SJSA1 (cell line): ENCODE data around the gene TTC39B. TPM values are rescaled to one million over a fixed set of nuclear protein-coding genes. Genes with fewer than 3 reads are reported as not detected.

ENCODE experiments used
- DNase-seq, 2 experiments: peaks; one replicate each; pipeline ENCODE4 v3.0.0-alpha.2; 2015 to 2020; ENCODE audit warnings: low spot score in 2 of 2, low read depth in 1 of 2
- H3K27ac ChIP-seq: fragments of 250-450 bp; sonication (Bioruptor Pico); 2 replicates; pipeline ENCODE4 v1.5.1; 2020; ENCODE audit warnings: mild to moderate bottlenecking, moderate library complexity
- H3K27me3 ChIP-seq: fragments of 250-450 bp; sonication (Bioruptor Pico); replicated peaks from 2 replicates; pipeline ENCODE4 v1.5.1; 2020; ENCODE audit warnings: mild to moderate bottlenecking, moderate library complexity
- H3K36me3 ChIP-seq: fragments of 250-450 bp; sonication (Bioruptor Pico); 2 replicates; pipeline ENCODE4 v1.5.1; 2020; ENCODE audit warnings: mild to moderate bottlenecking
- H3K4me1 ChIP-seq: fragments of 250-450 bp; sonication (Bioruptor Pico); replicated peaks from 2 replicates; pipeline ENCODE4 v1.6.1; 2021; ENCODE audit warnings: mild to moderate bottlenecking
- H3K4me3 ChIP-seq: fragments of 250-450 bp; sonication (Bioruptor Pico); 2 replicates; pipeline ENCODE4 v1.5.1; 2020; ENCODE audit warnings: mild to moderate bottlenecking
- H3K9me3 ChIP-seq: fragments of 250-450 bp; sonication (Bioruptor Pico); replicated peaks from 2 replicates; pipeline ENCODE4 v1.5.1; 2020; ENCODE audit warnings: mild to moderate bottlenecking
- total RNA-seq: library from RNA; depleted of rRNA; stranded (reverse); fragments of >200 nt; shearing (Covaris generic); gene quantifications from 2 replicates; pipeline ENCODE4 v1.2.3, GENCODE V29; 2014

Gene TTC39B
- total RNA-seq, 1 experiment from 2014 or later, result 5.9 TPM

DNA sequence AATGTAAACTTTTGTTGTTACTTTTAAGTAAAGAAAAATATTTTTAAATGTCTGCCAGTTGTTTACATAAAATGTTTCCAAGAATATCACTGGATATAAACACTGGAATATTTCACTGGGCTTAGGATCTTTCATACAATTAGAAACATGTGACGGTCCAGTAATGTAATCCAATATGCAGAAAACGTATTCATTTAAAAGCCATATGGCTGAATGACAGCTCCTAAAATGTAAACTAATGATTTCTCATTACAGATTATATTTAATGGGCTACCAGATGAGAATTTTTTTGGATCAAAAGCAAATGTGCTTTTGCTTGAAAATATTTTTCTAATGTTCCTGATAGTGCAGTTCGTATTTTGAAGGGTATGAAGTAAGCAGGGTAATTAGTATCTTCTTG, 124.3 kb downstream of the TTC39B start:
- Histone ChIP-seq H3K4me3 (no peak overlapping the region), H3K36me3 (no peaks in the 10 kb centered on the region), H3K27ac (no peak overlapping the region), H3K27me3 (no peaks in the 10 kb centered on the region), H3K9me3 (no peaks in the 10 kb centered on the region), H3K4me1 (no peaks in the 10 kb centered on the region)
- DNase-seq, result no peak

- Histone ChIP-seq H3K4me1 (no peaks in the 10 kb centered on the region), H3K9me3 (no peaks in the 10 kb centered on the region), H3K27me3 (no peaks in the 10 kb centered on the region), H3K4me3 (no peak overlapping the region), H3K36me3 (no peaks in the 10 kb centered on the region), H3K27ac (no peak overlapping the region)
- no peak for DNase-seq
These were observed 124.9 kb downstream of the TTC39B start for GRCh38 chr9:15182101-15182551.

- Histone ChIP-seq H3K27me3 (no peaks in the 10 kb centered on the region), H3K27ac (no peak overlapping the region), H3K4me3 (no peak overlapping the region), H3K4me1 (no peaks in the 10 kb centered on the region), H3K9me3 (no peaks in the 10 kb centered on the region), H3K36me3 (no peaks in the 10 kb centered on the region)
- no peak for DNase-seq
These were observed 126.9 kb downstream of the TTC39B start for GRCh38 chr9:15180124-15180523.

DNA sequence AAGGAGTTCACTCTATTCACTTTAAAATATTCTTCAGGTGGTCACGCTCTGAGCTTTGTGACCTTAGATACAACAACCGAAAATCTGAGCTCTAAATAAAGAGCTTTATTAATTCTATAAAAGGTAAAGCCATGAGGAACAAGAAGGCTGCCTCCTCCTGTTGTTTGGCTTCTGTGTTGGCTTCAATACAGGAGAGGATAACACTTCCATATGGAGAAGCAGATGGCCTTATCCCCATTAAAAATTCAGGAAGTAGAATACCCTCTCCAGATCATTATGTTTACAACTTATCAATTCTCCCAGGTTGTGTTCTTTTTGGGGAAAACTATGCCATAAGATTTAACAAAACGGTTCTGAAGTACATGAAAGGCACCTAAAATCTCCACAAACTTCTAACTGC, 128.4 kb downstream of the TTC39B start:
- no peak for DNase-seq
- Histone ChIP-seq H3K27ac (no peak overlapping the region), H3K27me3 (no peaks in the 10 kb centered on the region), H3K9me3 (no peaks in the 10 kb centered on the region), H3K4me1 (no peaks in the 10 kb centered on the region), H3K36me3 (no peaks in the 10 kb centered on the region), H3K4me3 (no peak overlapping the region)

DNA sequence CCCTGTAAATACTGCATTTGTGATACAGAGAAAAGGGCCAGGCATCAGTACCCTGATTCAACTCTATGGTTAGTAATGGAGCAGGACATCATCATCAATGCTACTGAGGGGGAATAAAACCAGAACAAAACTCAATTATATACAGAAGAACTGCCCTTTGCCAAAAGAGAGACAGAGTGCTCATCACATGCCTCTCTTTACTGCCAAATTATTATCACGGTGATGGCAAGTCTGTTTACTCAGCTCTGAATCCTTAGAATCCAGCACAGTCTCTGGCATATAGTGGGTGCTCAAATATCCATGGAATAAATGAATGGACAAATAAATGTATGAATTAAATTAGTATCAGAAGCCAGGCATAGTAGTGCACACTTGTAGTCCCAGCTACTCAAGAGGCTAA, 130.2 kb downstream of the TTC39B start:
- no peak for DNase-seq
- H3K27ac ChIP-seq, result no peak overlapping the region
- H3K27me3 ChIP-seq, result no peaks in the 10 kb centered on the region
- no peak overlapping the region for H3K4me3 ChIP-seq
- H3K9me3 ChIP-seq, result no peaks in the 10 kb centered on the region
- H3K36me3 ChIP-seq, result no peaks in the 10 kb centered on the region
- H3K4me1 ChIP-seq, result no peaks in the 10 kb centered on the region

DNA sequence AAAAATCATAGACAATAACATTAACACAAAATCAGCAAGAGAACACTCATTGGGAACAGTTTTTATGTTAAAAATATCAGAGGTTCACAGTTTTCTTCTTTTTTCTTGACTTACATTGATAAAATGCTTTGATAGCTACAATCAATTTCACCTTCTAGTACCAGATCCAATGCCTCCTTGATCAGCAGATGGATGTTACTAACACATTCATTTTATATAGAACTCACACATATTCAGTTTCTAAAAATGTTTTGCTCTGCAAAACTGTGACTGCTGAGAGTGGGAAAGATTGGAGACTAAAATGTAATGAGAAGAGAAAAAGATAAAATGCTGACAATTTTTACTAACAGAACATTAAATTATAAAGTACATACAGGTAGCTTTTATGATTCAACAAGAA, 143.1 kb downstream of the TTC39B start:
- Histone ChIP-seq H3K27ac (no peak overlapping the region), H3K4me3 (no peak overlapping the region), H3K4me1 (no peaks in the 10 kb centered on the region), H3K27me3 (no peaks in the 10 kb centered on the region), H3K9me3 (no peaks in the 10 kb centered on the region), H3K36me3 (no peaks in the 10 kb centered on the region)
- no peak for DNase-seq

- Histone ChIP-seq H3K27me3 (no peaks in the 10 kb centered on the region), H3K36me3 (no peaks in the 10 kb centered on the region), H3K27ac (no peak overlapping the region), H3K4me1 (no peaks in the 10 kb centered on the region), H3K9me3 (no peaks in the 10 kb centered on the region), H3K4me3 (no peak overlapping the region)
- DNase-seq, result no peak
These were observed 145.3 kb downstream of the TTC39B start for GRCh38 chr9:15161753-15162152.

DNA sequence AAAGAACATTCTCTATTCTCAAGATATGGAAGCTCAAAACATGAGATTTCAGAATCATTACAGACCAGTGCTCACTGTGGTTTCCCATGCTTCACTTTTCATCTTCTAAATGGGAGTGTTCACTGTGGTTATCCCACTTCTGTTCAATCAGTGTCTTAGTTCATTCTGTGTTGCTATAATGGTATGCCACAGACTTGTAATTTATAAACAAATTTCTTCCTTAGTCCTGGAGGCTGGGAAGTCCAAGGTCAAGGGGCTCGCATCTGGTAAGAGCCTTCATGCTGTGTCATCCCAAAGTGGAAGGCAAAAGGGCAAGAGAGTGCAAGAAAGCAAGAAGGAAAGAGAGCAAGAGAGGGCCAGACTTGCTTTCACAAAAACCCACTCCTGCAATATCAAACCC, 146.3 kb downstream of the TTC39B start:
- Histone ChIP-seq H3K36me3 (no peaks in the 10 kb centered on the region), H3K27ac (no peak overlapping the region), H3K9me3 (no peaks in the 10 kb centered on the region), H3K4me3 (no peak overlapping the region), H3K4me1 (no peaks in the 10 kb centered on the region), H3K27me3 (no peaks in the 10 kb centered on the region)
- no peak for DNase-seq

- H3K27ac ChIP-seq, result no peak overlapping the region
- H3K27me3 ChIP-seq, result no peaks in the 10 kb centered on the region
- DNase-seq, result no peak
- no peaks in the 10 kb centered on the region for H3K36me3 ChIP-seq
- no peak overlapping the region for H3K4me3 ChIP-seq
- H3K9me3 ChIP-seq, result no peaks in the 10 kb centered on the region
- no peaks in the 10 kb centered on the region for H3K4me1 ChIP-seq
These were observed 149.0 kb downstream of the TTC39B start for GRCh38 chr9:15158064-15158463.

GRCh38 chr9:15157381-15157780, 149.6 kb downstream of the TTC39B start:
- Histone ChIP-seq H3K9me3 (no peaks in the 10 kb centered on the region), H3K4me3 (no peak overlapping the region), H3K36me3 (no peaks in the 10 kb centered on the region), H3K27me3 (no peaks in the 10 kb centered on the region), H3K27ac (no peak overlapping the region), H3K4me1 (no peaks in the 10 kb centered on the region)
- no peak for DNase-seq

DNA sequence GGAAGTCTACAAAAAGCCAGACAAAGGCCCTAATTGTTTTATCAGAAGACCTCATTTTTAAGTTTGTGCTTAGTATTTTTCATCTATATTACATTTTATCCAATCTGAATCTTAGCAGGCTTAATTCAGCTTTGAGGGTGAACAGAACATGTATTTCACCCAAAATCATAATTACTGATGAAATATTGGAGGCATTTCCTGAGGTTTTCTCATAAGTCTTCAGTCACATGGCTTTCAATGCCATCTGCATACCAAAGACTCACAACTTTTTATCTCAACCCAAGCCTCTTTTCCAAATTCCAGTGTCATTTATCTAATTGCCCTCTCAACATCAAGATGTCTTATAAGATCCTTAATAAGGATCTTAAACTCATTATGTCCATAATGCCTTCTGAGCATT, 150.8 kb downstream of the TTC39B start:
- no peaks in the 10 kb centered on the region for H3K9me3 ChIP-seq
- H3K27me3 ChIP-seq, result no peaks in the 10 kb centered on the region
- H3K27ac ChIP-seq, result no peak overlapping the region
- H3K36me3 ChIP-seq, result no peaks in the 10 kb centered on the region
- no peak for DNase-seq
- H3K4me3 ChIP-seq, result no peak overlapping the region
- H3K4me1 ChIP-seq, result no peaks in the 10 kb centered on the region

GRCh38 chr9:15155826-15156225, 151.2 kb downstream of the TTC39B start:
- H3K36me3 ChIP-seq, result no peaks in the 10 kb centered on the region
- H3K9me3 ChIP-seq, result no peaks in the 10 kb centered on the region
- no peak for DNase-seq
- no peaks in the 10 kb centered on the region for H3K27me3 ChIP-seq
- no peaks in the 10 kb centered on the region for H3K4me1 ChIP-seq
- no peak overlapping the region for H3K4me3 ChIP-seq
- H3K27ac ChIP-seq, result no peak overlapping the region

- H3K27me3 ChIP-seq, result no peaks in the 10 kb centered on the region
- DNase-seq, result no peak
- H3K4me1 ChIP-seq, result no peaks in the 10 kb centered on the region
- no peak overlapping the region for H3K4me3 ChIP-seq
- H3K27ac ChIP-seq, result no peak overlapping the region
- H3K9me3 ChIP-seq, result no peaks in the 10 kb centered on the region
- no peaks in the 10 kb centered on the region for H3K36me3 ChIP-seq
These were observed 151.7 kb downstream of the TTC39B start for GRCh38 chr9:15155323-15155722.

DNA sequence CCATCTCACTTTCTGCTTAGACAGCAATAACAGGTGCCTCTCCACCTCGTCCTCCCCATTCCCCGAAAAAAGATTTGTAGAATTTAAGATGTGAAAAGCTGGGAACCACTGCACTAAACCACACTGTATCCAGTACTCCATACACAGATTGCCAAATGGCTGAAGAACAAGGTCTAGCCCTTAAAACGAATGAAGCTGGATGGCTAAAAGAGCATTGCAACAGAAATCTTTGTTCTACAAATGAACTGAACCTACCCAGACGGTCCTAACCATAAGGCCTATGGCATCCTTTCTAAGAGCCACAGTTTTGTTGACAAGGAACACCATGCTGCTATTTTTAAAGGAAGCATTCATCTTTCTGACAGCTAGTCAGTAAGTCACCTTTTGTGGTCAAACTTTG, 152.3 kb downstream of the TTC39B start:
- H3K4me3 ChIP-seq, result no peak overlapping the region

DNA sequence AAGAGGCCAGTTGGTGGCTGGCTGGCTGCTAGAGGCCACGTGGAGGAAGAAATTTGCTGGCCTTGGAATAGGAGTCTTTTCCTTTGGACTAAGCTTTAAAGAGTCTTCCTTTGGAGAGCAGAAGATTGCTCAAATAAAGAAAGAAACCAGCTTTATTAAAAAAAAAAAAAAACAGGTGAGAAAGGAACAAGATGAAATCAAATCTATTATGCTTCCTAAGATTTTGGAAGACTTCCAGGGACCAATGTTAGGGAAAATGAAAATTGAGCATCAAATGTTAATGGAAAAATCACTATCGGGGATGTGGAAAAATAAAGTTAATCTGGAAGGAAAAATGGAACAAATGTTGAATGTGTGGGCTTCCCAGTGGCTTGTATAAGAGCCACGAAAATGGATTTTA, 153.1 kb downstream of the TTC39B start:
- DNase-seq, result no peak
- H3K27ac ChIP-seq, result no peak overlapping the region
- H3K27me3 ChIP-seq, result no peaks in the 10 kb centered on the region
- H3K9me3 ChIP-seq, result no peaks in the 10 kb centered on the region
- H3K4me3 ChIP-seq, result no peak overlapping the region
- H3K36me3 ChIP-seq, result no peaks in the 10 kb centered on the region
- H3K4me1 ChIP-seq, result no peaks in the 10 kb centered on the region

More for the DNA sequence above, 152.3 kb downstream of the TTC39B start:
- no peak overlapping the region for H3K27ac ChIP-seq
- H3K27me3 ChIP-seq, result no peaks in the 10 kb centered on the region
- no peaks in the 10 kb centered on the region for H3K4me1 ChIP-seq
- no peaks in the 10 kb centered on the region for H3K36me3 ChIP-seq
- no peaks in the 10 kb centered on the region for H3K9me3 ChIP-seq
- no peak for DNase-seq
